ENCODE data around the gene TNFRSF12A. TPM values are rescaled to one million over a fixed set of nuclear protein-coding genes. Genes with fewer than 3 reads are reported as not detected.

TNFRSF12A gene
- total and polyA plus RNA-seq, 2 of the 8 experiments (the other 6 are each of a cell fraction or from before 2014, with no cell fraction given) = 81.0 to 82.5 TPM

DNA sequence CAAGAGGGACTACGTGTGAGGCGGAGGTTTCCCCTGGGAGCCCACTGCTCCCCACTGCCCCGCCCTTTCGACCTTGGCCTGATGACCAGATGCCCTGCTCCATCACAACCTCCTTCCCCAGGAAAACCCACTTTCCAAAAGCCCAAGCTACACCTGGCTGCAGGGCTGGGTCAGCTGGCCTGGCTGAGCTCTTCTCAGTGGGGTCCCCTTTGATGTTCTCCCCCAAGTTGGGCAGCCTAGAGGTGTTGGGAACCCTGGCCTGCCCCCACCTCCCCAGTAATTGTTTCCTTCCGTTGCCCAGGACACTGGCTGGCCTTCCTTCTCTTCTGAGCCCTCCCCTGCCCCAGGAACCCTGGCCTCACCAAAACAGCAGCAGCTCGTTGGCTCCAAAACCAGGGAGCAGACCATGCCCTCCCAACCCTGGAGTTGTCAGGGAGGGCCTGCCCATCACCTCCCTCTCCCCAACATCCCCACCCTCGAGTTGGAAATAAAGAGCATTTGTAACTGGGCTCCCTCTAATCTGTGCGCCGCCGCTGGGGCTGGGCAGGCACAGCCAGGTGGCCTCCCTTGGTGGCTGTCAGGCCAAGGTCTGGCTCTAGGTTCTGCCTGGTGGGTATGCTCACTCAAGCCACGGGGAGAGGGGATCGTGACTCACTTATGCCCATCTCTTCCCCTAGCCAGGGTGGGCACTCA, 6.0 kb upstream of the TNFRSF12A start (continued):
- TF ChIP-seq MAFK (IDR thresholded peaks at IDR 0.05; ENCODE audit: low read depth, low read length) = no peak
- TF ChIP-seq, protein P1, sequence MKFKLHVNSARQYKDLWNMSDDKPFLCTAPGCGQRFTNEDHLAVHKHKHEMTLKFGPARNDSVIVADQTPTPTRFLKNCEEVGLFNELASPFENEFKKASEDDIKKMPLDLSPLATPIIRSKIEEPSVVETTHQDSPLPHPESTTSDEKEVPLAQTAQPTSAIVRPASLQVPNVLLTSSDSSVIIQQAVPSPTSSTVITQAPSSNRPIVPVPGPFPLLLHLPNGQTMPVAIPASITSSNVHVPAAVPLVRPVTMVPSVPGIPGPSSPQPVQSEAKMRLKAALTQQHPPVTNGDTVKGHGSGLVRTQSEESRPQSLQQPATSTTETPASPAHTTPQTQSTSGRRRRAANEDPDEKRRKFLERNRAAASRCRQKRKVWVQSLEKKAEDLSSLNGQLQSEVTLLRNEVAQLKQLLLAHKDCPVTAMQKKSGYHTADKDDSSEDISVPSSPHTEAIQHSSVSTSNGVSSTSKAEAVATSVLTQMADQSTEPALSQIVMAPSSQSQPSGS (IDR thresholded peaks at IDR 0.05; ENCODE audit: low read length) = peak; percentile 73; the same call in 1 of the 2 replicates
- no peak for TF ChIP-seq RBBP5 (IDR thresholded peaks at IDR 0.05; ENCODE audit: borderline replicate concordance, low read depth, low read length)
- TF ChIP-seq NANOG (IDR thresholded peaks at IDR 0.05; ENCODE audit: insufficient read depth, low read depth, low read length, poor library complexity, severe bottlenecking) = no peak
- peak; percentile 30; the same call in 1 of the 2 replicates for TF ChIP-seq USF2 (IDR thresholded peaks at IDR 0.05; ENCODE audit: low read length)
- TF ChIP-seq POLR2AphosphoS5 (IDR thresholded peaks at IDR 0.05; ENCODE audit: low read depth, low read length) = peak; percentile 72; the same call in 1 of the 2 replicates
